Measurements from ENCODE around the gene MEI4.

DNA sequence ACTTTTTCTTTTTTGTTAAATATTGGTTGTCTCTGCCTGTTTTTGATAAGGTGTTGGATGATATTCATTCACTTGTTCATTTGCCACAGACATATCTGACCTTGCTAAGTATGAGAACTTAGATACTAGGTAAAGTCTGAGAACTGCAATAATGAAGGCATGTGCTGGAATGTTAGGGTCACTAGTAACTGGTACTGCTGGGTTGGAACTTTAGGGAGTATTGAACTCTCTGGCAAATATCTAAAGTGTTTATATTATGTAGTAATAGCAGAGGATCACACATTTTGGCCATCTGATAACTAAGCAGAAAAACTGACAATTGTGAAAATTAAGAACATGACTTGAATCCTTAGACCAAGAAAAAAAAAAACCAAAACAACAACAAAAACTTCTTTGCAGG, 162.7 kb downstream of the MEI4 start:
- TF ChIP-seq, protein P1, sequence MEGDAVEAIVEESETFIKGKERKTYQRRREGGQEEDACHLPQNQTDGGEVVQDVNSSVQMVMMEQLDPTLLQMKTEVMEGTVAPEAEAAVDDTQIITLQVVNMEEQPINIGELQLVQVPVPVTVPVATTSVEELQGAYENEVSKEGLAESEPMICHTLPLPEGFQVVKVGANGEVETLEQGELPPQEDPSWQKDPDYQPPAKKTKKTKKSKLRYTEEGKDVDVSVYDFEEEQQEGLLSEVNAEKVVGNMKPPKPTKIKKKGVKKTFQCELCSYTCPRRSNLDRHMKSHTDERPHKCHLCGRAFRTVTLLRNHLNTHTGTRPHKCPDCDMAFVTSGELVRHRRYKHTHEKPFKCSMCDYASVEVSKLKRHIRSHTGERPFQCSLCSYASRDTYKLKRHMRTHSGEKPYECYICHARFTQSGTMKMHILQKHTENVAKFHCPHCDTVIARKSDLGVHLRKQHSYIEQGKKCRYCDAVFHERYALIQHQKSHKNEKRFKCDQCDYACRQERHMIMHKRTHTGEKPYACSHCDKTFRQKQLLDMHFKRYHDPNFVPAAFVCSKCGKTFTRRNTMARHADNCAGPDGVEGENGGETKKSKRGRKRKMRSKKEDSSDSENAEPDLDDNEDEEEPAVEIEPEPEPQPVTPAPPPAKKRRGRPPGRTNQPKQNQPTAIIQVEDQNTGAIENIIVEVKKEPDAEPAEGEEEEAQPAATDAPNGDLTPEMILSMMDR (IDR thresholded peaks at IDR 0.05) = no peak
- TF ChIP-seq POLR2A (IDR thresholded peaks at IDR 0.05) = no peak
- TF ChIP-seq POLR2AphosphoS5 (IDR thresholded peaks at IDR 0.05) = no peak
